Heart right ventricle (tissue), 16 donors: ENCODE data around the gene COL12A1. TPM values are rescaled to one million over a fixed set of nuclear protein-coding genes. Genes with fewer than 3 reads are reported as not detected.

ENCODE experiments used
- ATAC-seq, 8 donors: fragments of 200-7000 bp; cut with Tn5 transposase; one replicate each; pipeline ENCODE4 v1.9.1; 2020; ENCODE audit warnings: mild to moderate bottlenecking in 8 of 8, moderate library complexity in 8 of 8, moderate number of reproducible peaks in 1 of 8
- DNase-seq, 2 donors: peaks; one replicate each; pipeline ENCODE4 v3.0.0-alpha.2; 2020
- H3K27ac ChIP-seq, 10 donors: fragments of 200-600 bp; sonication (generic) in 2 of 10; one replicate each; pipeline versions ENCODE4 v1.5.0 to v1.8.0; 2020 to 2022; ENCODE audit warnings: mild to moderate bottlenecking in 3 of 10
- H3K27me3 ChIP-seq, 7 donors: fragments of 200-600 bp; one replicate each; pipeline ENCODE4 v1.8.0; 2021 to 2022; ENCODE audit warnings: mild to moderate bottlenecking in 2 of 7
- H3K36me3 ChIP-seq, 9 donors: fragments of 200-600 bp; sonication (generic) in 1 of 9; one replicate each; pipeline versions ENCODE4 v1.5.0 to v1.8.0; 2020 to 2022; ENCODE audit warnings: mild to moderate bottlenecking in 2 of 9
- H3K4me1 ChIP-seq, 9 donors: fragments of 200-600 bp; sonication (generic) in 1 of 9; one replicate each; pipeline versions ENCODE4 v1.5.0 to v1.8.0; 2020 to 2022; ENCODE audit warnings: mild to moderate bottlenecking in 4 of 9
- H3K4me3 ChIP-seq, 10 donors: fragments of 200-600 bp; sonication (generic) in 2 of 10; one replicate each; pipeline versions ENCODE4 v1.5.0 to v1.8.0; 2020 to 2022; ENCODE audit warnings: mild to moderate bottlenecking in 7 of 10, moderate library complexity in 2 of 10
- H3K9me3 ChIP-seq, 11 donors: fragments of 200-600 bp in 10 of 11; sonication (generic) in 2 of 11; one replicate each; pipeline versions ENCODE4 v1.5.0 to v1.8.0; 2013 to 2022; ENCODE audit warnings: mild to moderate bottlenecking in 2 of 11, control low read depth in 1 of 11, moderate library complexity in 1 of 11
- CTCF ChIP-seq, 9 donors: fragments of 200-600 bp; sonication (generic) in 2 of 9; IDR thresholded peaks; one replicate each; pipeline versions ENCODE4 v1.5.0 to v1.8.0; 2021 to 2022; ENCODE audit warnings: antibody characterized with exemption in 9 of 9, mild to moderate bottlenecking in 5 of 9, moderate library complexity in 1 of 9
- whole genome bisulfite sequencing, 2 donors: extraction: QIAGEN DNeasy Blood & Tissue Kit; methylation state at CpG; one replicate each; pipeline ENCODE4 v1.1.7; 2013; ENCODE audit warnings: inconsistent platforms in 1 of 2; 5-methylcytosine and 5-hydroxymethylcytosine counted together
- intact Hi-C, 10 donors: fragments of 100-400 bp; cut with DNase I; formaldehyde crosslinking; loops; one replicate each; pipeline versions ENCODE4 v1.11.1 to v1.14.2; 2022
- polyA plus RNA-seq, 2 donors: library from polyadenylated mRNA; stranded (reverse); fragments of 200-250 nt; gene quantifications; one replicate each; pipeline ENCODE4 v1.2.3, GENCODE V29; 2013
- total RNA-seq, 10 donors: library from RNA; stranded (reverse); fragmentation: NEBNext Ultra II Directional in 3 of 10; extraction: Animal tissue kit (Norgen Biotek cat#: 25700) in 3 of 10; gene quantifications; one replicate each; pipeline versions ENCODE4 v1.2.1 to v1.2.4, GENCODE V29; 2021 to 2023
- donor health status: Arrhythmogenic right ventricular cardiomyopathy.
- donor health status: ischemic (EF 13 %, LVEDD 7.1; RV severe dilation, severe dysfunction).
- donor health status: healthy with polysubstance abuse.
- donor health status: DM: no; HTN: yes; CAD: no.
- donor health status: DM: no; HTN: no; CAD: no.
- donor health status: ischemic (EF 25% LVEDD 6.9; RV normal size, moderate dysfunction).
- donor health status: ischemic (EF 25% LVEDD 5.7; RV mildly dilated, moderate dysfunction).
- donor health status: healthy.
- donor health status: DM: yes; HTN: yes; CAD: no.
- donor health status: Ischemic cardiomyopathy.
- donor health status: ischemic (EF 35%, LVEDD 5.7; RV mildly dilated, moderate dysfunction).
- donor health status: nonischemic (EF 11% LVEDD 7.7; RV severe dilation, severe dysfunction).
- donor health status: DM: yes; HTN: yes; CAD: no.
- donor health status: PGD.
- donor health status: ischemic (EF 29% LVEDD 5.4; RV normal size, mild dysfunction).
- donor health status: nonischemic (EF 23%, LVEDD 6.1; RV moderate dilation, normal function).

The COL12A1 gene
- total and polyA plus RNA-seq, 12 donors = 5.7 to 27.0 (median 16.1) TPM

GRCh38 chr6:75065523-75065922 is 140.3 kb downstream of the COL12A1 start:
- intact Hi-C loops = no loop called here
- Histone ChIP-seq H3K4me3 (no peak overlapping the region), H3K27me3 (no peaks in the 10 kb centered on the region), H3K9me3 (peaks cover 0 to 22% (median 0%) of the 10 kb centered on the region in 11 donors), H3K4me1 (no peaks in the 10 kb centered on the region), H3K36me3 (no peaks in the 10 kb centered on the region), H3K27ac (no peak overlapping the region)
- 15 to 17% methylated on average over 5 of the region's 5 CpGs for WGBS, 2 donors
- peak in 1 of 2 donors; percentile 9 for DNase-seq
- ATAC-seq = peak in 3 of 8 donors; percentile 41 to 55 (median 45)
- peak in 5 of 9 donors; percentile 10 to 37 (median 28) for TF ChIP-seq CTCF (IDR thresholded peaks at IDR 0.05)

- H3K36me3 ChIP-seq = no peaks in the 10 kb centered on the region
- DNase-seq = no peak
- TF ChIP-seq CTCF (IDR thresholded peaks at IDR 0.05) = no peak
Measured at GRCh38 chr6:75052491-75052890, 153.4 kb downstream of the COL12A1 start.

DNA sequence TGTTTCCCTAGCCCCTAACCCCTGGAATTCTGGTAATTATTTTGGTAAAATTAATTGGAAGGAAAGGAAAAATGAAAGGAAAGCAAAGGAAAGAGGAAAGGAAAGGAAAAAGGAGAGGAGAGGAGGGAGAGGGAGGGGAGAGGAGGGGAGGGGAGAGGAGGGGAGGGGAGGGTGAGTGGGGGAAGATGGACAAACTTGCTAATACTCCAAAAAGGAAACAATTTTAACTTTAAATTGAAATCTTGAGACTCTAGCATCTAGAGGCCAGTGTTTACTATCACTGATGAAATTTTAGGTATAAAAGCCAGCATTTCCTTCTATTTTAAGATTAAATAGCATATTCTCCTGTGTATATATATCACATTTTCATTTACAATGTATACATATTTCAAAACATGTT is 156.5 kb downstream of the COL12A1 start:
- Histone ChIP-seq H3K27ac (no peak overlapping the region), H3K27me3 (no peaks in the 10 kb centered on the region), H3K9me3 (peaks cover 0 to 17% (median 0%) of the 10 kb centered on the region in 11 donors), H3K4me1 (no peaks in the 10 kb centered on the region), H3K36me3 (no peaks in the 10 kb centered on the region), H3K4me3 (no peak overlapping the region)
- ATAC-seq = no peak
- no peak for TF ChIP-seq CTCF (IDR thresholded peaks at IDR 0.05)
- DNase-seq = no peak
- intact Hi-C loops = no loop called here

More at GRCh38 chr6:75052491-75052890, 153.4 kb downstream of the COL12A1 start:
- H3K27ac ChIP-seq = no peak overlapping the region
- H3K9me3 ChIP-seq = peaks cover 0 to 2% (median 0%) of the 10 kb centered on the region in 11 donors
- no peak for ATAC-seq
- no peaks in the 10 kb centered on the region for H3K27me3 ChIP-seq
- 81 to 85% methylated on average over 3 of the region's 3 CpGs for WGBS, 2 donors
- intact Hi-C loops = no loop called here
- H3K4me3 ChIP-seq = no peak overlapping the region
- no peaks in the 10 kb centered on the region for H3K4me1 ChIP-seq

GRCh38 chr6:75044846-75045245 is 161.0 kb downstream of the COL12A1 start:
- DNase-seq = no peak
- Histone ChIP-seq H3K4me3 (no peak overlapping the region), H3K27ac (no peak overlapping the region), H3K27me3 (no peaks in the 10 kb centered on the region), H3K36me3 (no peaks in the 10 kb centered on the region), H3K4me1 (no peaks in the 10 kb centered on the region), H3K9me3 (peaks cover 0 to 46% (median 8%) of the 10 kb centered on the region in 11 donors)
- ATAC-seq = no peak
- TF ChIP-seq CTCF (IDR thresholded peaks at IDR 0.05) = no peak
- intact Hi-C loops = no loop called here
